HUES48 (cell line): ENCODE measurements around the gene CPO.

Source experiments
- H3K27ac ChIP-seq: one replicate; pipeline ENCODE4 v1.7.0; 2013; ENCODE audit warnings: low read depth, low read length, inconsistent platforms
- H3K27me3 ChIP-seq: 2 replicates; pipeline ENCODE4 v1.6.1; 2013; ENCODE audit warnings: mild to moderate bottlenecking, low read length; ENCODE audit not compliant: control insufficient read depth, insufficient read depth
- H3K36me3 ChIP-seq: 2 replicates; pipeline ENCODE4 v1.6.1; 2013; ENCODE audit warnings: low read length; ENCODE audit not compliant: control insufficient read depth, insufficient read depth
- H3K4me1 ChIP-seq: 2 replicates; pipeline ENCODE4 v1.6.1; 2013; ENCODE audit warnings: mild to moderate bottlenecking, low read length; ENCODE audit not compliant: control insufficient read depth, insufficient read depth
- H3K4me3 ChIP-seq: 2 replicates; pipeline ENCODE4 v1.5.1; 2013; ENCODE audit warnings: mild to moderate bottlenecking, low read depth, low read length
- H3K9ac ChIP-seq: 2 replicates; pipeline ENCODE4 v1.6.1; 2013; ENCODE audit warnings: mild to moderate bottlenecking, low read depth, low read length, moderate library complexity
- H3K9me3 ChIP-seq: 2 replicates; pipeline ENCODE4 v1.6.1; 2013; ENCODE audit warnings: low read length; ENCODE audit not compliant: control insufficient read depth, insufficient read depth

The CPO gene

DNA sequence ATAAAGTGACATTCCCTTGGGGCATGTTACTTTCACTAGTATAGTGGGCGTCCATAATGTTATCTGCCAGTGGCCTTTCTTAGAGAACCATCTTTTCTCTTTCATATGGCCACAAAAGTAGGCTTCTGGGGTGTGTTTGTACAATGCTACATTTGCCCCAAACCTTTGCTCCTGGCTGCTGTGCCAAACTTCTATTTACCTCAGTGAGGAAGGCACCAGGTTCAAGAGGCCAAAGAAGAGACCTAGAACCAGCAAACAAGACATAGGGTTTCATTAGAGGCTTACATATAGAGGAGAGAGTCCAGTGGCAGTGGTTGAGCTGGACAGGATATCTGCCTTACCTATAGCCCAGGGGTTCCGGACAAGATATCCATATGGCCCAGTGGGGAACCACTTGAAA, 48.5 kb downstream of the CPO start:
- Histone ChIP-seq H3K9me3 (no peaks in the 10 kb centered on the region), H3K27me3 (no peaks in the 10 kb centered on the region), H3K9ac (no peak overlapping the region), H3K4me3 (no peak overlapping the region), H3K4me1 (peaks cover 19% of the 10 kb centered on the region), H3K36me3 (no peaks in the 10 kb centered on the region), H3K27ac (no peak overlapping the region)

GRCh38 chr2:206988884-206989283, 49.6 kb downstream of the CPO start:
- H3K27me3 ChIP-seq = no peaks in the 10 kb centered on the region
- H3K36me3 ChIP-seq = no peaks in the 10 kb centered on the region
- H3K27ac ChIP-seq = no peak overlapping the region
- peaks cover 9% of the 10 kb centered on the region for H3K4me1 ChIP-seq
- no peak overlapping the region for H3K4me3 ChIP-seq
- H3K9ac ChIP-seq = no peak overlapping the region
- no peaks in the 10 kb centered on the region for H3K9me3 ChIP-seq

- Histone ChIP-seq H3K9ac (no peak overlapping the region), H3K9me3 (no peaks in the 10 kb centered on the region), H3K36me3 (no peaks in the 10 kb centered on the region), H3K4me1 (peaks cover 4% of the 10 kb centered on the region), H3K27ac (no peak overlapping the region), H3K4me3 (no peak overlapping the region), H3K27me3 (no peaks in the 10 kb centered on the region)
Observed at GRCh38 chr2:206989311-206989710, 50.0 kb downstream of the CPO start.

- Histone ChIP-seq H3K4me1 (no peaks in the 10 kb centered on the region), H3K9ac (no peak overlapping the region), H3K4me3 (no peak overlapping the region), H3K9me3 (no peaks in the 10 kb centered on the region), H3K27ac (no peak overlapping the region), H3K27me3 (no peaks in the 10 kb centered on the region), H3K36me3 (no peaks in the 10 kb centered on the region)
Observed at GRCh38 chr2:206990360-206990759, 51.0 kb downstream of the CPO start.

- Histone ChIP-seq H3K9me3 (no peaks in the 10 kb centered on the region), H3K36me3 (no peaks in the 10 kb centered on the region), H3K9ac (no peak overlapping the region), H3K27me3 (no peaks in the 10 kb centered on the region), H3K27ac (no peak overlapping the region), H3K4me1 (no peaks in the 10 kb centered on the region), H3K4me3 (no peak overlapping the region)
Observed at GRCh38 chr2:206991070-206991469, 51.8 kb downstream of the CPO start.

- Histone ChIP-seq H3K36me3 (no peaks in the 10 kb centered on the region), H3K9ac (no peak overlapping the region), H3K9me3 (no peaks in the 10 kb centered on the region), H3K4me3 (no peak overlapping the region), H3K27ac (no peak overlapping the region), H3K4me1 (no peaks in the 10 kb centered on the region), H3K27me3 (no peaks in the 10 kb centered on the region)
Observed at GRCh38 chr2:206993396-206993911, 54.1 kb downstream of the CPO start.

DNA sequence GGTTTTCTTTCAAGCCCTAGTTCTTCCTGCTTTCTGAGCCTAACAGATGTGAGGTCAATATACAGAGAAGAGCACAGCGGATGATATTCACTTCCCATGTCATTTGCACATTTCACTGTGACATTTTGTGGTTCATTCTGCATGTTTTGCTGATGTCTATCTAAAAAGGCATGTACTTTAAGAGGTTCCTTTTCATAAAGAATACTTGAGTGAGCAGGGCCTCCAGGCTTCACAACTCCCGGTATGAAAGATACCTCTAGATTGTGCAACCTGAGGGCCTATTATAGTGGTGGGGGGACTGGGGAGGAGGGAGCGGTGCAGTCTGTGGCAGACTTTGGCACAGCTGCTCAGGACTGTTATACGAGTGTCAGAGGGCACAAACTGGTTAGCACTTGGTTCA, 54.6 kb downstream of the CPO start:
- Histone ChIP-seq H3K36me3 (no peaks in the 10 kb centered on the region), H3K27me3 (no peaks in the 10 kb centered on the region), H3K9me3 (no peaks in the 10 kb centered on the region), H3K9ac (no peak overlapping the region), H3K4me3 (no peak overlapping the region), H3K4me1 (no peaks in the 10 kb centered on the region), H3K27ac (no peak overlapping the region)

- peaks cover 13% of the 10 kb centered on the region for H3K9me3 ChIP-seq
- H3K36me3 ChIP-seq = no peaks in the 10 kb centered on the region
- no peak overlapping the region for H3K9ac ChIP-seq
- no peak overlapping the region for H3K4me3 ChIP-seq
- no peaks in the 10 kb centered on the region for H3K27me3 ChIP-seq
- H3K4me1 ChIP-seq = no peaks in the 10 kb centered on the region
- no peak overlapping the region for H3K27ac ChIP-seq
Observed at GRCh38 chr2:206996556-206997065, 57.3 kb downstream of the CPO start.

DNA sequence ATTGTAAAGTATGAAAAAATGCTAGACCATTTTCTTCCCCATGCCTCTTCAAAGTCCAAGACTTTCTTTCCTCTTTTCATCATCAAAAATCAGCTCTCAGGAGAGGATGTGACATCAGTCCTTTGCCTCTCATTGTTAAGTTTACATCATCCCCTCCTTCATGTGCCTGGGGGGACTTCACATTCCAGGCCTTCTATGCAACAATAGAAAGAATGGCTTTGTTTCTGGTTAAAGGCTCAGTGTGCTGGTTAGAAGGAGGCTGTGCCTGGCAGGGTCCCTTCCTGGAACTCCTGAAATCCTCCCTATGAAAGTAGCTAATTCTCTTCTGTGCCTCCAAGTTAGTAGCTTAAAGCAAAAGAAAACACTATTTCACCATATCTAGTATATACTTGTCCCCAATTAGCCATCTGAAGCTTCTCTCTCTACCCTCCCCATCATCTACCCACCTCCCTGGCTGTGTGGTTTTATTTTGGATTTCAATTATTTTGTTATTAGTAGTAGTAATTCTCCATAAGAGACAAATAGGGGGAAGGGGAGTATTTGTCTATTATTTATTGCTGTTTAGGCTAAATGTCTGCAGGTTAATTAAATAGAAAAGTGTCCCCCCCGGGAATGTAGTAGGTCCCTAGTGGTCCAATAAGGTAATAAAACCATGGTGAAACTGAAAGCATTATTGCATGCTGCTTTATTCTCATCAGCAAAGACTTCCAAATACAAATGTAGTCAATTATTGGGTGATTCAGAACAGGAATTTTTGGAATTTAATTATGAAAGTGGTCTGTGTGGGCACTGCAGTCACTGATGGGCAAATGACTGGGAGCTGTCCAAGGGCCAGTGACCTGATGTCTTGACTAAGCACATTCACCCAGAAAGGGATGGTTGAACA, 69.0 kb downstream of the CPO start:
- no peaks in the 10 kb centered on the region for H3K27me3 ChIP-seq
- peaks cover 40% of the 10 kb centered on the region for H3K4me1 ChIP-seq
- H3K4me3 ChIP-seq = 0 out of 2 replicates have a peak overlapping the region, but pooled peaks have one; percentile 6
- no peaks in the 10 kb centered on the region for H3K36me3 ChIP-seq
- H3K9ac ChIP-seq = peak overlapping the region; percentile 72; the same call in 1 of the 2 replicates
- H3K9me3 ChIP-seq = no peaks in the 10 kb centered on the region
- H3K27ac ChIP-seq = peak overlapping the region; percentile 88

- no peak overlapping the region for H3K4me3 ChIP-seq
- H3K27me3 ChIP-seq = no peaks in the 10 kb centered on the region
- H3K27ac ChIP-seq = no peak overlapping the region
- H3K4me1 ChIP-seq = peaks cover 34% of the 10 kb centered on the region
- H3K9ac ChIP-seq = no peak overlapping the region
- no peaks in the 10 kb centered on the region for H3K9me3 ChIP-seq
- H3K36me3 ChIP-seq = no peaks in the 10 kb centered on the region
Observed at GRCh38 chr2:207012461-207012860, 73.1 kb downstream of the CPO start.

- Histone ChIP-seq H3K4me3 (no peak overlapping the region), H3K36me3 (no peaks in the 10 kb centered on the region), H3K9ac (no peak overlapping the region), H3K27me3 (no peaks in the 10 kb centered on the region), H3K27ac (no peak overlapping the region), H3K9me3 (no peaks in the 10 kb centered on the region), H3K4me1 (peaks cover 15% of the 10 kb centered on the region)
Observed at GRCh38 chr2:207014424-207014823, 75.1 kb downstream of the CPO start.
